HG03520 (cell line): ENCODE results near the gene SIGLEC10.
"Not testable (repeated sequence)": the region's sequence is repeated elsewhere in the genome, so short reads cannot be mapped to it uniquely, and the experiment has no call there.

Experiments
- ATAC-seq: cut with Tn5 transposase; IDR thresholded peaks from one replicate; pipeline ENCODE4 v1.9.1; 2021; ENCODE audit warnings: mild to moderate bottlenecking, moderate library complexity; ENCODE audit not compliant: unreplicated experiment

The SIGLEC10 gene, protein sequence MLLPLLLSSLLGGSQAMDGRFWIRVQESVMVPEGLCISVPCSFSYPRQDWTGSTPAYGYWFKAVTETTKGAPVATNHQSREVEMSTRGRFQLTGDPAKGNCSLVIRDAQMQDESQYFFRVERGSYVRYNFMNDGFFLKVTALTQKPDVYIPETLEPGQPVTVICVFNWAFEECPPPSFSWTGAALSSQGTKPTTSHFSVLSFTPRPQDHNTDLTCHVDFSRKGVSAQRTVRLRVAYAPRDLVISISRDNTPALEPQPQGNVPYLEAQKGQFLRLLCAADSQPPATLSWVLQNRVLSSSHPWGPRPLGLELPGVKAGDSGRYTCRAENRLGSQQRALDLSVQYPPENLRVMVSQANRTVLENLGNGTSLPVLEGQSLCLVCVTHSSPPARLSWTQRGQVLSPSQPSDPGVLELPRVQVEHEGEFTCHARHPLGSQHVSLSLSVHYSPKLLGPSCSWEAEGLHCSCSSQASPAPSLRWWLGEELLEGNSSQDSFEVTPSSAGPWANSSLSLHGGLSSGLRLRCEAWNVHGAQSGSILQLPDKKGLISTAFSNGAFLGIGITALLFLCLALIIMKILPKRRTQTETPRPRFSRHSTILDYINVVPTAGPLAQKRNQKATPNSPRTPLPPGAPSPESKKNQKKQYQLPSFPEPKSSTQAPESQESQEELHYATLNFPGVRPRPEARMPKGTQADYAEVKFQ

DNA sequence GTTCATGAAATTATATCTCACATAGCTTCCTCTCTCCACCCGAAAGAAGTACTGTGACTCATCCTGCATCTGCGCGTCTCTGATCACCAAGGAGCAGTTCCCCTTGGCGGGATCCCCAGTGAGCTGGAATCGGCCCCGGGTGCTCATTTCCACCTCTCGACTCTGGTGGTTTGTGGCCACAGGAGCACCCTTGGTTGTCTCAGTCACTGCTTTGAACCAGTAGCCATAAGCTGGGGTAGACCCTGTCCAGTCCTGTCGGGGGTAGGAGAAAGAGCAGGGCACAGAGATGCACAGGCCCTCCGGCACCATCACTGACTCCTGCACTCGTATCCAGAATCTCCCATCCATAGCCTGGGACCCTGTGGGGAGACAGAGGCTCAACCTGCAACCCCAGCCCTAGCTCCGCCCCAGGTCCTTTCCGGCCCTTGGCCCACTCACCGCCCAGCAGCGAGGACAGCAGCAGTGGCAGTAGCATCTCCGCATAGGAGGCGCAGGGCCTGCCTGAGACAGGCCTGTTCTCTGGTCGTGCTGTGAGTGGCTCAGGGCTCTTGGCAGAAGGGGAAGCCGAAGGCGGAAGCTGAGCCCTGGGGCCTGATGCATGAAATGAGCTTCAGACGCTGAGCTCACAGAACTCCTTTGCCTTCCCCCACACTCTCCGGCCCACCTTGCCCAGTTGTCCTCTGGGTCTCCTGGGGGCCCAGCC lies at the start of gene SIGLEC10:
Gene SIGLEC10 (minus strand): TSS at position 536 of the 703 bp plus-strand sequence. CDS start 61 bp downstream, at position 475.
- peak; percentile 54 for ATAC-seq

DNA sequence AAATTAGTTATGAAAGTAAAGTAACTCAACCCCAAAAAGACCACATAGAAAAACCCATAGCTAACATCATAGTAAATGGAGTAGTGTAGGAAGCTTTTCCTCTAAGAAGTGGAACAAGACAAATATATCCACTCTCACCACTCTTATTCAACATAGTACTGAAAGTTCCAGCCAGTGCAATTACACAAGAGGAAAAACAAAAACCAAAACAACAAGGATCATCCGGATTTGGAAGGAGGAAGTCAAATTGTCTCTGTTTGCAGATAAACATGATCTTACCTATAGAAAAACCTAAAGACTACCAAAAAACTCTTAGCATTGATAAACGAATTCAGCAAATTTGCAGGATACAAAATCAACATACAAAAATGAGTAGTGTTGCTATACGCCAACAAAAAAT lies 49.3 kb upstream of the SIGLEC10 start:
- no peak for ATAC-seq

DNA sequence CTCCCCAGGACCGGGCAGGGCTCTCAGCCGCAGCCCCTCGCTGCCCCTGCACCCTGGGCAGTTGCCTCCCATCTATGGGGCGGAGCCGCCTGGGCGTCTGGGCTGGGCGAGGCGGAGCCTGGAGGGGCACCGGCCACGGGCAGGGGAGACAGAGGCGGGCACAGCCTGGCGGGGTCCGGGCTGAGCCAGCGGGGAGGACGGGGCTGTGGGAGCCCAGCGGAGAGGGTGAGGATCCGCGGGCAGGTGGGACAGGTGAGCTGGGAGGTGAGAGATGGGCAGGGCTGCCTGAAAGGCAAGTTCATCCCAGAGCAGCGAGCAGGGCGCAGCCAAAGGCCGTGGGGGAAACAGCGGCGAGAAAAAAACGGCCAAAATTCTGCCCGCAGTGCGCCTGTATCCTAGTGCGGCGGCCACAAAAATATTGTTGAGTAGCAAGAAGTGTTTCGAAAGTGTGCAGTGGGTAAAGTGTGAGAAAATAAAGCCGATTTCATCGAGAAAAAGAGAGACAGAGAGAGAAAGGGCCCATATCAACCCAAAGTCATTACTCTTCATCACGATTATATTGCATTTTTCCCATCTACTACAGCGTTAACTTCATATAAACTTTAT lies 46.6 kb upstream of the SIGLEC10 start:
- ATAC-seq = not testable (repeated sequence)

DNA sequence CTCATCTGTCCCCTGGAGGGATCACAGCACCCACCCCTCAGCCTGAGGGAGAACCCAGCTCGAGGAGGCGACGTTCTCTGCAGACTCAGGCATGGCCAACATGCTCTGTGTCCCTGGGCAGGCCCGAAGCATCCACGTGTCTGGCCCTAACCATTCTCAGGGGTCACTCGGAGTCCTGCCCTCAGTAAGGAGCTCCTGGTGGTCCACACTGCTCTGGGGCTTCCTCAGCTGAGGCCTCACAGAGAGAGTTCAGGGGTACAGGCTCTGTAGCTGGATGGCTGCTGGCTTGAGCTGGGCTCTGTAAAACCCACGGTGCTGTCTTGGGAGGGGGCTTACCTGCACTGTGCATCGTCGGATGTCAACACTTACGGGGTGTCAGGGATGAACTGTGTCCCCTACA lies 45.2 kb upstream of the SIGLEC10 start:
- no peak for ATAC-seq

DNA sequence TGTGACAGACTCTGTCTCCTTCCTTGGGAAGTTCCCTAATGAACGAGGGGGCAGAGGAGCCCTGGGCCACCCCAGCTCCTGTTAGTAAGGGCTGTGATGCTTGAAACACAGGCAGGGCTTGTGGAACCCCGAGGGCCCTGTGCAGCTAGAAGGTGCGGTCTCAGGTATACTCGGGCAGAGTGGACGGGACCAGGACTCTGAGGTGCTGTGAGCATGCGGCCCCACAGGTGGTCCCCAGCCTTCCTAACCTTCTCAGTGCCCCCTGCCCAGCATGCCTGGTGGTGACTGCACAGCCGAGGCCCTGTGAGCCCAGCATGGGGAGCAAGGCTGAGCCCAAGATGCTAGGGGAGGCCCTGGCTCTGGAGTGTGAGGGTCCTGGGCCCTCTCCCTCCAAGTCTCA lies 44.8 kb upstream of the SIGLEC10 start:
- ATAC-seq = no peak

DNA sequence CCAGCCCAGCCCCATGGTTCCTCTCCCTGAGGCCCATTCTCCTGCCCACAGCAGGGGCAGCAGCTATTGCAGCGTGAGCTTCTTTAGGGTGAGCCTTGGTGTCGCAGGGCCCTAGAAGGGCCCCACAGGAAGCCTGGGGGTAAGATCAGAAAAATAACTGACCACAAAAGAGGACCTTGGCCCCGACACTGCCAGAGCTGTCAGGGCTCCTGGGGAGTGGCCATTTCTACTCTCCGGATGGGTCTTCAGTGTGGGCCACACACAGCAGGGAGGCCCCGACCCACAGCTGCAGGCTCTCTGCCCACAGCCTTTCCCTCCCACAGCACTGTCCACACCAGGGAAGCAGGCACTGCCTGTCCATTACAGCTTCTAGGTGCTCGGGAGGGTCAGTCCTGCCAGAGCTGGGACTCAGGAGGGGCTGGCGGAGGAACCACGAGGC lies 44.3 kb upstream of the SIGLEC10 start:
- no peak for ATAC-seq

DNA sequence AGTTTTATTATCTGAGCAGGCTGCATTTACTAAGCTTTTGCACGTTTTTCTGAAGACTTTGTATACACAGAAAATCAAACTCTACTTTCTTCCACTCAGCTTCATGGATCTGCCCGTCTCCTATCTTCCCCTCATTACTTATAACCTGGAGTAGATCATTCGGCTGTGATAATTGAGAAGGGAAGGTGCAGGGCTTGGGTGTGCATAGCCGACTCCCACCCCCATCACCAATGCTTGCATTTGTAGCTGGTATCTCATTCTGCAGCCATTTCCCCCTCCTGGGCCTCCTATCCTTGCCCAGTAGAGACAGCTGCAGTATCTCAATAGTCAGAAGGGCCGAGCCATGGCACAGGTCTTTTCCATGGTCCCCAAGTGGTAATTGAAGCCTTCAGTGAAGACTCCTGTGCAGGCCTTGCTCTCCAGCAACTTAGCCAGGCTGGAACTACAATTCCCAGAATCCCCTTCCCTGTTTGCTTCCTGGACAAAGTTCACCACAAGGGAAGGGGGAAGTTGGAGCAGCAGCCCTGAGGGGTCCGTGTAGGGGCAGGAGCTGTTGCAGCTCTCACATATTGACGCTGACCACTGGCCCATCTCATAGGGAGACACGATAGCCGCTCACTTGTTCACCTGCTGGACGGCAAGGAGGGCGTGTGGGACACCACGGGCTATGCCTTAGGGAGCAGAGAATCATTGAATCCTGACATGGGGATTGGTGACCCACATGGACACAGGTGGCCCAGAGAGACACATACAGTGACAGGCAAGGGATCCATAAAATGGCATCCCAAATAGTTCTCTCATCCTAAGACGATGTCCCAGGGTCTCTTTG lies 42.9 kb upstream of the SIGLEC10 start:
- no peak for ATAC-seq

DNA sequence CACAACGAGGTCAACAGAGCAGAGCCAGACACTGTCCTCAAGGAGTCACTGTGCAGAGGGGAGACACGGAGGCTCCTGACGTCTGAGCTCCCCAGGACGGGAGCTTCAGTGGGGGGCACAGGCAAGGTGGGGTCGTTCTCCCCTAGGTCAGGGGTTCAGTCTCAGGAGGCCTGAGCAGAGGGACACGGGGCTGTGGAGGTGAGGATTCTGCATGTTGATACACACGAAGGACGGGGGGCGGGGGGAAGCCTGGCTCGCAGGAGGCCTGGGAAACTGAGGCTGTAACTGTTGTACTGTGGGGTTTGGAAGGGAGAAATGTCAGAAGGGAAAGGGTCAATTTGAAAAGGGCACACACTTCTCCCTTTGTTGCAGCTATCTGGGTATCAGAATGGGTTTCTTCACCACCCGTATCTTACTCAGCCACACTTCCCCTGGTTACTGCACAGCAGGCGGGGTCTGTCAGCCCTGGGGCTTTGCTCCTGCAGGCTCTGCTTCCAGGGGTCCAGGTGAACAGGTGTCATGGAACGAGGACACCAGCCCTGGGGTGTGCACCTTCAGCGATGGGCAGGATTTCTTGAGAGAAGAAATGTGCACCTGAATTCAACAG lies 41.6 kb upstream of the SIGLEC10 start:
- ATAC-seq = no peak

DNA sequence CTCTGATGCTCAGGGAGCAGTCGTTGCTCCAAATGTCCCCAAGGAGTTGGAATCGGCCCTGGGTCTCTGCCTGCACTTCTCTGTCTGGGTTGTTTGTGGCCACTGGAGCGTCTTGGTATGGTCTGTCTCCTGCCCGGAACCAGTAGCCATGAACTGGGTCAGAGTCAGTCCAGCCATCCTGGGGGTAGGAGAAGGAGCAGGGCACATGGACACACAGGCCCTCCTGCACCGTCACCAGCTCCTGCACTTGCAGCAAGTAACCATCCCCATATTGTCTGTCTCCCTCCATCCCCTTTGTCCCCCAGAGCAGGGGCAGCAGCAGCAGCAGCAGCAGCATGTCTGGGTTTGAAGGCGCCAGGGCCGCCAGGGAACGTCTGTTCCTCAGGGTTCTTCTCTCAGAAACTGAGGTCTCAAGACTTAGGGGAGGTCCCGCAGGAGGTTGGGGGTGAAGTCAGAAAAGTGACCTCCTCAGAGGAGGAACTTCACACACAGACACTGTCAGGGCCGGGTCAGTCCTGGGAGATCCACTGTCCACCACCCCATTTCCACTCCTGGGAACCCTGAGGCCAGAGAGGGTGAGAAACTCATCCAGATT lies 40.7 kb upstream of the SIGLEC10 start, which contains the start of gene SIGLEC8:
Gene SIGLEC8 (minus strand): TSS at position 404 of the 595 bp plus-strand sequence. CDS start 67 bp downstream, at position 337.
- ATAC-seq = no peak

DNA sequence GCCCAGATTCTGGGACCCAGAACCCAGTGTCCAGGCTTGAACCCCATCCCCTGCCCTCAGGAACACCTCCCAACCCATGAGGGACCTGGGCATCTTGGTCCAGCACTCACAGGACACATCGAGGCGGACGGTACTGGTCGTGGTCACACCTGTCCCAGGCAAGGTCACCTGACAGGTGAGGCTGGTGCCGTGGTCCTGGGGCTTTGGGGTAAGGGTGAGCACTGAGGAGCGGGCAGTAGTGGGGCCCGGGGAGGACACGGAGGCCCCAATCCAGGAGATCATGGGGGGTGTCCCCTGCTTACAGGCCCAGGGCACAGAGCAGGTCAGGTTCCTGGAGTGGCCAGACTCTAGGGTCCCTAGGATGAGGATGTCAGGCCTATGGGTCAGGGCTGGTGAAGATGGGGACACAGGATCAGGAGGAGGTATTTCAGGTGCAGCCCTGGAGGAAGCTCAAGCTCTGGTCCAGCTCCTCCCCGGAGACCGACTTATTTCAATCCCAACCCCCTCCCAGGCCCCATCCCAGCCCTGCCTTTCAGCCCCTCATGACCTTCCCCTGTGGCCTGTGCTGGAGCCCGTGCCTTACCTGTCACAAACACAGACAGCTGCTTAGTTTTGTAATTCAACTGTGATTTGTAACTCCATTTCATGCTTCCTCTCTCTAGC lies 40.0 kb upstream of the SIGLEC10 start:
- no peak for ATAC-seq

DNA sequence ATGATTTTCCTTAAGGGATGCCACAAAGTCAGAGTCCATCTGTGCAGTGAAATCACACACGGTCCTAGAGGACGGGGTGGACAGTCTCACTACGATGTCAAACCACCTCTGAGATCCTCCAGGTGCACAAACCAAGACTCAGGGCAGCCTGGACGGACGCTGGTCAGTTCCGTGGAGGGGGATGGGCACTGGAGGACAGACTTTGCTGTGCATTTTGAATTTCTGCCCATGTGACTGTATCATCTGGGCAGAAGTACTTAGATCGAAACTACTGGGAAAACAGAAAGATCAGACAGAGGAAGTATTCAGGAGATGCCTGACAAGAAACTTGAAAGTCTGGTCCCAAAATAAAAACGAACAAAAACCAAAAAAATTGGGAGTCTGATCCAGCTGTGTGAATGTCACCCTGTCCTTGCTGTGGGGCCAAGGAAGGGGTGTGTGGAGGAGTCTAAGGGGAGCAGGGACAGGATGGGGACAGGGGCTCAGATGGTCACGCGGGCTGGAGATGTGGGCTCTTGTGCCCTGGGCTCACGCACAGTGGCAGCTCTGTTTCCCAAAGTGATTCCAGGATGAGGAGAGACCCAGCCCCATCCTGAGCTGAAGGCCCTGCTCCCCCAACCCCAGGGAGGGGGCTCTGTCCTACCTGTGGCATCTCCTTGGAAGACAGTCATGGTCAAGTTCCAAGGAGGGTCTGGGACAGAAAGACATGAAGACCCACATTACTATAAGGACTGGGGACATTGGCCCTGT lies 39.3 kb upstream of the SIGLEC10 start:
- ATAC-seq = no peak

DNA sequence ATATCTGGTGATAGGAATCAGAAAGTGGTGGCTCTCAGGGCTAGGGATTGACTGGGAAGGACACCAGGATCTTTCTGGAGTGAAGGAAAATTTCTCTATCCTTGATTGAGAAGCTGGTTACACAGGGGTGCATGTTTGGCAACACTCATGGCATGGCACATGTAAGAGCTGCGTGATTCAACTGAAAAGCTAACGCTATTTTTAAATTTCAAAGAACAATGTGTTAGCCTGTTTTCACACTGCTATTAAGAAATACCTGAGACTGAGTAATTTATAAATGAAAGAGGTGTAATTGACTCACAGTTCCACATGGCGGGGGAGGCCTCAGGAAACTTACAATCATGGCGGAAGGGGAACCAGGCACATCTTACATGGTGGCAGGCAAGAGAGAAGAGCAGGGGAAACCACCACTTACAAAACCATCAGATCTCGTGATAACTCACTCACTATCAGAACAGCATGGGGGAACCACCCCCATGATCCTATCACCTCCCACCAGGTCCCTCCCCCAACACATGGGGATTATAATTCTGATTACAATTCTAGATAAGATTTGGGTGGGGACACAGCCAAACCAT lies 33.4 kb upstream of the SIGLEC10 start:
- ATAC-seq = no peak

DNA sequence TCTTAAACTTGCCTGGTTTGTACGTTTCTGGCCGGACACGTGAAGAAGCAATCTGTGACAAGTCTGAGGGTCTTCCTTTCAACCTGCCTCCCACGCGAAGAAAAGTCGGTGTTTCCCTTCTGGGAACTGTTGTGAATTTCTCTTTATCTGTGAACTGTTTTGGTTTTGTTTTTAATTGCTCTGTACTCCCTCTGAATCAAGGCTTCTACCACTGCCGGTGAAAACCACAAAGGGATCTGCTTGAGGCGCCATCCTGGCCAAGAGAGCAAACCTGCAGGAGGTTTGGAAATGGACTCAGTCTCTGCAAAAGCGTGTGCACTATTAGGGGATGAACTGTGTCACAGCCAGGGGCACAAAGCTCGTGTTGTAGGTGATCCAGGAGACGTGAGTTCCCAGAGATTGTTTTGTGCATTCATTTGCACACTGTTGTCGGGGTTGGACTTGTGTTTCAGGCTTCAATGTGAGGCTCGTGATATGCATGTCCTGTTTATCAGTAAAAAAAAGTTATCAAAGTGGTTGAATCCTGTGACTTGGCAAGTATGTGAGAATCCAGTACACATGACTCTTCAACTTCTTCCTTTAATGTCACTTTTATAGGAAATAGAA lies 31.1 kb upstream of the SIGLEC10 start:
- ATAC-seq = no peak

DNA sequence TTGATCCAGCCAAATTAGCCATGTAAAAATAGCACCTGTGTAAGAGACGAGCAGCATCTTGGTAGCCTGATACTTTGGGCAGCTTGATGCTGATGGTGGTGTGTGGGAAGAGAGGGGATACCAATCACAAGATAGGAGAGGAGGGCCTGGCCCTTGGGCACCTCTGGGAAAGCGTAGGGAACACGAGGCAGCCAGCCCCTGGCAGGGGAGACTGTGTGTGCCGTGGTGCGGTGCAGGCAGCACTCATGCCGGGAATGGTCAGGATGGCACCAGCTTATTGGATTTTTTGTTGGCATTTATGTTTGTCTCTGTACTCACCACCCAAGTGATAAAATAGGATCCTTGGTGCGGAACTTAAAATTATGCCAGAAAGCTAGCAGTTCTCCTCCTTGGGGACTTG lies 30.6 kb upstream of the SIGLEC10 start:
- ATAC-seq = no peak

DNA sequence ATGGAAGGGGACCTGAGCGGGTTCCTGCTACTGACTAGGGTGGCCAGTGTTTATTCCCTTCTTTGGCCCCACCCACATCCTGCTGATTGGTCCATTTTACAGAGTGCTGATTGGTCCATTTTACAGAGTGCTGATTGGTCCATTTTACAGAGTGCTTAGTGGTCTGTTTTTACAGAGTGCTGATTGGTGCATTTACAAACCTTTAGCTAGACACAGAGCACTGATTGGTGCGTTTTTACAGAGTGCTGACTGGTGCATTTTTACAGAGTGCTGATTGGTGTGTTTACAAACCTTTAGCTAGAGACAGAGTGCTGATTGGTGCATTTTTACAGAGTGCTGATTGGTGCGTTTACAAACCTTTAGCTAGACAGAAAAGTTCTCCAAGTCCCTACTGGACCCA lies 30.1 kb upstream of the SIGLEC10 start:
- ATAC-seq = not testable (repeated sequence)

DNA sequence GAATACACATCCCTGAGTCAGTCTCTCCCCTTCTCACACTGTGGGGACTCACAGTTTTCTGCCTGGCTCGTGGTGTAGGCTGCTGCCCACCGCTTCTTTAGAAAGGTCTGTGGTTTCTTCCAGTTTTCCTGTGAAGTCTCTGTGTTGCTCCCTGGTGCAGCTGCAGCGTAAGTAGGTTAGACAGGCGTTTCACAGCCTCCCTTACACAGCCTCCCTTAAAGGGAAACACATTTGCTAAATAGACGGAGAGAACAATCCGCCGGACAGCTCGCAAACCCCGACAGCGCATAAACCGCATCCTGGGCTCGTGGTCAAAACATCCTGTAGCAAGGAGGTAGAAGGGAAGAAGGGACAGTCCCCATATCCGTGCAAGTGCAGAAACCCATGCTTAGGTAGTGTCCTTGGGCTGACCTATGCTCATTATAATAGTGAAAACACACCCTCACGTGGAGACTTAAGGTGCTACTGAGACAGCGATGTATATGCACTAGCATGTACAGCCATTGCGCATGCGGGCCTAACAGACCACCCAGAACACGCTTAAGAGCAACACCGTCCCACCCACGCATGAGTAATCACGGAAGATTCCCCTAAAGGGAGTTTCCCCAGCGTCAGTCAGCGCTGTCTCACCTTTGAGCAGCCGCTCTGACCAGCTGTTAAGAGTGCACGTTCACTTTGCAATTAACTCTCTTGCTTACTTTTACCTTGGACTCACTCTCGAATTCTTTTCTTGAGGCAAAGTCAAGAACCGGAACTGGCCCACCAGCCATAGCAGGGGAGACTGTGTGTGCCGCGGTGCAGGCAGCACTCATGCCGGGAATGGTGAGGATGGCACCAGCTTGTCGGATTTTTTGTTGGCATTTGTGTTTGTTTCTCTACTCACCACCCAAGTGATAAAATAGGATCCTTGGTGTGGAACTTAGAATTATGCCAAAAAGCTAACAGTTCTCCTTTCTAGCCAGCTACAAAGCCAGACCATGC lies 24.3 kb upstream of the SIGLEC10 start:
- ATAC-seq = peak; percentile 76
